Measurements from ENCODE around the gene IRF1.

IRF1 gene

GRCh38 chr5:132489871-132490483, 596 bp downstream of the IRF1 start:
- peak; percentile 43 for TF ChIP-seq CTCF (IDR thresholded peaks at IDR 0.05; ENCODE audit: low read depth, low read length, missing control alignments)
- H3K4me3 ChIP-seq (ENCODE audit: low read depth, low read length): peak overlapping the region; percentile 80
- no peak for DNase-seq (ENCODE audit: low read depth)

- DNase-seq (ENCODE audit: low read depth): no peak
- TF ChIP-seq CTCF (IDR thresholded peaks at IDR 0.05; ENCODE audit: low read depth, low read length, missing control alignments): no peak
- H3K4me3 ChIP-seq (ENCODE audit: low read depth, low read length): peak overlapping the region; percentile 80
Measured at GRCh38 chr5:132489051-132489770, 1.4 kb downstream of the IRF1 start.

DNA sequence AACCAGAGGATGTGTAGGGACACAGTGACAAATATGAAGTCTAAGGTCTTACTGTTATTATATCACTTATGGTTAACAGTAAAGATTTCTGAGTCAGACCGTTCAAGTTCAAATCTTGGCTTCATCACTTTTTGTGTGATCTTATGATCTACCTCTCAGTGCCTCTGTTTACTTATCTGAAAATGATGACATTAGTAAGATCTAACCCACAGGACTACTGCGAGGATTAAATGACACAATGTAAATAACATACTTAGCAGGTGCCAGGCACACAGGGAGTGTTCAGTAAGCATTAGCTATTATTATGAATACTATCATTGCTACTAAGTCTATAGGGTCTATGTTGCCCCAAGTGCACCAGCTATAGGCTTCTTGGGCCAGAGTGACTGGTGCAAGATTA, 2.0 kb downstream of the IRF1 start:
- H3K4me3 ChIP-seq (ENCODE audit: low read depth, low read length): peak overlapping the region; percentile 80
- no peak for DNase-seq (ENCODE audit: low read depth)

GRCh38 chr5:132487841-132488555, 2.6 kb downstream of the IRF1 start:
- no peak for TF ChIP-seq CTCF (IDR thresholded peaks at IDR 0.05; ENCODE audit: low read depth, low read length, missing control alignments)
- DNase-seq (ENCODE audit: low read depth): no peak
- H3K4me3 ChIP-seq (ENCODE audit: low read depth, low read length): peak overlapping the region; percentile 80

More for the DNA sequence above, 2.0 kb downstream of the IRF1 start:
- TF ChIP-seq CTCF (IDR thresholded peaks at IDR 0.05; ENCODE audit: low read depth, low read length, missing control alignments): no peak

- TF ChIP-seq CTCF (IDR thresholded peaks at IDR 0.05; ENCODE audit: low read depth, low read length, missing control alignments): no peak
- no peak overlapping the region for H3K4me3 ChIP-seq (ENCODE audit: low read depth, low read length)
- no peak for DNase-seq (ENCODE audit: low read depth)
Measured at GRCh38 chr5:132487095-132487428, 3.5 kb downstream of the IRF1 start.

DNA sequence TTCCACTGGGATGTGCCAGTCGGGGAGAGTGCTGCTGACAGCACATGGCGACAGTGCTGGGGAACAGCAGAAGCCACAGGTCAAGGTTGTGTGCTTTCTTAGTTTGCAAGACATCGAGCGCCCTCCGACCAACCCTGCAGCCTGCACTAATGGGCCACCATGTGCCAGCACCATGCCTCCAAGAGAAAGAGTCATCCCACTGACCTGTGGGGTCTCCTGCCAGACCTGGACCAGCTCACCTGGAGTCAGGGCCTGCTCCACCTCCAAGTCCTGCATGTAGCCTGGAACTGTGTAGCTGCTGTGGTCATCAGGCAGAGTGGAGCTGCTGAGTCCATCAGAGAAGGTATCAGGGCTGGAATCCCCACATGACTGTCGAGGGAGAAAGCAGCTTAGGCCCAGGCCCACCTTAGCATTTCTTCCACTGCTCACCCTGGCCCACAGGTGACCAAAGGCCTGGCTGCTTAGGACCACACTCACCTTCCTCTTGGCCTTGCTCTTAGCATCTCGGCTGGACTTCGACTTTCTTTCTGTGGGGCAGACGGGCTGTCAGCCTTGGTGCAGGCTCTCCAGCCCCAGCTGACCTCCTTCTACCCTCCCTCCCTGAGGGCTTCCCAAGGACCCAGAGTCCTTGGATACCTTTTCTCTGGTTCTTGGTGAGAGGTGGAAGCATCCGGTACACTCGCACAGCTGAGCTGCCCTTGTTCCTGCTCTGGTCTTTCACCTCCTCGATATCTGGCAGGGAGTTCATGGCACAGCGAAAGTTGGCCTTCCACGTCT, 4.1 kb downstream of the IRF1 start:
- DNase-seq (ENCODE audit: low read depth): no peak
- TF ChIP-seq CTCF (IDR thresholded peaks at IDR 0.05; ENCODE audit: low read depth, low read length, missing control alignments): no peak
- no peak overlapping the region for H3K4me3 ChIP-seq (ENCODE audit: low read depth, low read length)

Measured in GM12864 (cell line).